GM06990 (cell line): ENCODE results near the gene CALML4.

Experiments
- DNase-seq: peaks from one replicate; pipeline ENCODE4 v3.0.0-alpha.2; 2011; ENCODE audit not compliant: insufficient read length; ENCODE audit errors: extremely low read depth
- H3K27me3 ChIP-seq: replicated peaks from 2 replicates; pipeline ENCODE4 v1.6.0; 2011; ENCODE audit warnings: low read length; ENCODE audit not compliant: control insufficient read depth, insufficient read depth
- H3K36me3 ChIP-seq: 2 replicates; pipeline ENCODE4 v1.5.1; 2011; ENCODE audit warnings: low read length; ENCODE audit not compliant: control insufficient read depth, insufficient read depth
- H3K4me3 ChIP-seq: replicated peaks from 2 replicates; pipeline ENCODE4 v1.5.1; 2011; ENCODE audit warnings: low read depth, mild to moderate bottlenecking, control low read depth, low read length
- TF ChIP-seq, protein P1 (sequence below): IDR thresholded peaks from 2 replicates; pipeline ENCODE4 v1.5.1; 2011; ENCODE audit warnings: low read length, control low read depth, mild to moderate bottlenecking, inconsistent platforms; ENCODE audit not compliant: insufficient read depth, poor library complexity, severe bottlenecking

The CALML4 gene

DNA sequence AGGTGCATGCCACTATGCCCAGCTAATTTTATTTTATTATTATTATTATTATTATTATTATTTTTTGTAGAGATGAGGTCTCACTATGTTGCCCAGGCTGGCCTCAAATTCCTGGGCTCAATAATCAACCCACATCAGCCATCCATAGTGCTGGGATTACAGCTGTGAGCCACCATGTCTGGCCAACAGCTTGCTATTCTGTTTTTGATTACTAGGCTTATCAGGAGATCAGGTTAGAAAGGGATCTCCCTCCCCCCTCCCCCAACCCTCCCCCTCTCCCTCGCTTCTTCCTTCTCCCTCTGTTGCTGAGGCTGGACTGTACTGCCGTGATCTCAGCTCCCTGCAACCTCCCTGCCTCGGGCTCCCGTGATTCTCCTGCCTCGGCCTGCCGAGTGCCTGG is 15.8 kb upstream of the CALML4 start:
- Histone ChIP-seq H3K4me3 (no peak overlapping the region), H3K36me3 (peaks cover 6% of the 10 kb centered on the region), H3K27me3 (no peaks in the 10 kb centered on the region)
- DNase-seq = no peak
- TF ChIP-seq, protein P1, sequence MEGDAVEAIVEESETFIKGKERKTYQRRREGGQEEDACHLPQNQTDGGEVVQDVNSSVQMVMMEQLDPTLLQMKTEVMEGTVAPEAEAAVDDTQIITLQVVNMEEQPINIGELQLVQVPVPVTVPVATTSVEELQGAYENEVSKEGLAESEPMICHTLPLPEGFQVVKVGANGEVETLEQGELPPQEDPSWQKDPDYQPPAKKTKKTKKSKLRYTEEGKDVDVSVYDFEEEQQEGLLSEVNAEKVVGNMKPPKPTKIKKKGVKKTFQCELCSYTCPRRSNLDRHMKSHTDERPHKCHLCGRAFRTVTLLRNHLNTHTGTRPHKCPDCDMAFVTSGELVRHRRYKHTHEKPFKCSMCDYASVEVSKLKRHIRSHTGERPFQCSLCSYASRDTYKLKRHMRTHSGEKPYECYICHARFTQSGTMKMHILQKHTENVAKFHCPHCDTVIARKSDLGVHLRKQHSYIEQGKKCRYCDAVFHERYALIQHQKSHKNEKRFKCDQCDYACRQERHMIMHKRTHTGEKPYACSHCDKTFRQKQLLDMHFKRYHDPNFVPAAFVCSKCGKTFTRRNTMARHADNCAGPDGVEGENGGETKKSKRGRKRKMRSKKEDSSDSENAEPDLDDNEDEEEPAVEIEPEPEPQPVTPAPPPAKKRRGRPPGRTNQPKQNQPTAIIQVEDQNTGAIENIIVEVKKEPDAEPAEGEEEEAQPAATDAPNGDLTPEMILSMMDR = no peak

DNA sequence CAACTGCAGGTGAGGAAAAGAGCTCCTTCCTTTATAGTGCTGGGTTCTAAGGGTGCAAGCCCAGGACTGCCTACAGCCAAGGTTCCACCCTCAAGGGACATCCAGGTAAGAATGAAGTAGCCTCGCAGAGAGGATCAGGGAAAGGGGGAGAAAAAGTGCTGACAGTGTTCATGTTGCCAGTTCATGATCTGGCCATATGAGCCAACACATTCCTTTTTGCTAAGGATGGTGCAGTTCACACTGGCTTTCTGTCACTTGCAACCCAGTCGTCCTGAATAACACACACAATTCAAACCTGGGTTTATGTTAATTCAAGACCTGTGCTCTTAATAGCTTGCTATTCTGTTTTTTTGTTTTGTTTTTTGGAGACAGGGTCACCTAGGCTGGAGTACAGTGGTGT is 15.4 kb upstream of the CALML4 start:
- no peak for DNase-seq
- Histone ChIP-seq H3K4me3 (no peak overlapping the region), H3K36me3 (peaks cover 6% of the 10 kb centered on the region), H3K27me3 (no peaks in the 10 kb centered on the region)
- TF ChIP-seq, protein P1 = no peak

- Histone ChIP-seq H3K36me3 (peaks cover 6% of the 10 kb centered on the region), H3K27me3 (no peaks in the 10 kb centered on the region), H3K4me3 (no peak overlapping the region)
- TF ChIP-seq, protein P1 = no peak
- no peak for DNase-seq
Observed at GRCh38 chr15:68218847-68219798, 14.0 kb upstream of the CALML4 start.

DNA sequence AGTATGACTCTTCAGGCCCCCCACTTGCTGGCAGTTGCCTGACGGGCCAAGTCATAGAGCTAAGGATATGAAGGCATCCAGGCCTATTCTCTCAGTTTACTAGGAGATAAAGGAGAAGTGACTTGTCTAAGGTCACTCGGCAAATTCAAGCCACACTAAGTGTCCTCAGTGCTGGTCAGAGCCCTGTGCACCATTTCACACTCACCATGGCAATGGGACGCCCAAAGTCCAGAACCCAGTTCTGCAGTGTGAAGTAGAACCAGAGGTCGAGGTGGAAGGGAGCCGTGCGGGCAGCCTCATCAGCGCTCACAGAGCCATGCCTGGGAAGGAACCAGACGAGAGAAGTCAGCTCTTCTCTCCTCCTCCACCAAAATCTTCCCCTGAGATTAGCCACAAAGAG is 13.2 kb upstream of the CALML4 start:
- DNase-seq = no peak
- Histone ChIP-seq H3K36me3 (peaks cover 6% of the 10 kb centered on the region), H3K27me3 (no peaks in the 10 kb centered on the region), H3K4me3 (no peak overlapping the region)
- TF ChIP-seq, protein P1 = no peak

DNA sequence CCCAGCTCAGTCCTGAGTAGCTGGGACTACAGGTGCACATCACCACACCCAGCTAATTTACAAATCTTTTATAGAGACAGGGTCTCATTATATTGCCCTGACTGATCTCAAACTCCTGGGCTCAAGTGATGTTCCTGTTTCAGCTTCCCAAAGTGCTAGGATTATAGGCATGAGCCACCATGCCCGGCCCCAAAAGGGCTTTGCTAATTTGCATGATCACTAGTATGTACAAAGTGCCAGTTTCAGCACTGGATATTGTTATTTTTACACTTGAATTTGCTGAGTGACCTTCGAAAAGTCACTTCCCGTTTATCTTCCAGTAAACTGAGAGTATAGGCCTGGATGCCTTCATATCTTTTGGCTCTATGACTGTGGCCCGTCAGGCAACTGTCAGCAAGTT is 12.2 kb upstream of the CALML4 start:
- no peak overlapping the region for H3K4me3 ChIP-seq
- no peaks in the 10 kb centered on the region for H3K27me3 ChIP-seq
- no peak for DNase-seq
- H3K36me3 ChIP-seq = peaks cover 6% of the 10 kb centered on the region
- TF ChIP-seq, protein P1 = no peak
